SH-SY5Y (cell line): ENCODE data around the gene RELN.

ENCODE experiments used
- GATA2 ChIP-seq: IDR thresholded peaks from 2 replicates; pipeline ENCODE4 v1.6.1; 2011; ENCODE audit warnings: mild to moderate bottlenecking, low read depth, low read length
- GATA3 ChIP-seq: IDR thresholded peaks from 2 replicates; pipeline ENCODE4 v1.6.1; 2011; ENCODE audit warnings: low read depth, mild to moderate bottlenecking, low read length, moderate library complexity

- TF ChIP-seq GATA2 (no peak), GATA3 (no peak)
Observed at GRCh38 chr7:103870664-103871063, 118.8 kb downstream of the RELN start.
